GM19397 (cell line): ENCODE results near the gene MYOM1.

Experiments
- ATAC-seq: cut with Tn5 transposase; IDR thresholded peaks from one replicate; pipeline ENCODE4 v1.9.1; 2021; ENCODE audit warnings: mild to moderate bottlenecking, moderate library complexity; ENCODE audit not compliant: unreplicated experiment

The MYOM1 gene

GRCh38 chr18:3190610-3191009 lies 29.2 kb downstream of the MYOM1 start:
- no peak for ATAC-seq

- ATAC-seq: no peak
Measured at GRCh38 chr18:3189884-3190283, 29.9 kb downstream of the MYOM1 start.

GRCh38 chr18:3186678-3187658 lies 32.8 kb downstream of the MYOM1 start:
- ATAC-seq: no peak

- ATAC-seq: no peak
Measured at GRCh38 chr18:3184275-3184963, 35.3 kb downstream of the MYOM1 start.

- ATAC-seq: no peak
Measured at GRCh38 chr18:3183103-3183717, 36.6 kb downstream of the MYOM1 start.

GRCh38 chr18:3180325-3180724 lies 39.4 kb downstream of the MYOM1 start:
- no peak for ATAC-seq

- peak; percentile 63 for ATAC-seq
Measured at GRCh38 chr18:3179430-3180089, 40.2 kb downstream of the MYOM1 start.

- peak; percentile 80 for ATAC-seq
Measured at GRCh38 chr18:3177902-3178687, 41.7 kb downstream of the MYOM1 start.

GRCh38 chr18:3175195-3175758 lies 44.5 kb downstream of the MYOM1 start:
- no peak for ATAC-seq

GRCh38 chr18:3172097-3172496 lies 47.7 kb downstream of the MYOM1 start:
- no peak for ATAC-seq

- ATAC-seq: no peak
Measured at GRCh38 chr18:3171631-3172030, 48.1 kb downstream of the MYOM1 start.

- no peak for ATAC-seq
Measured at GRCh38 chr18:3170441-3171161, 49.2 kb downstream of the MYOM1 start.

- ATAC-seq: no peak
Measured at GRCh38 chr18:3164381-3164780, 55.4 kb downstream of the MYOM1 start.

GRCh38 chr18:3163968-3164367 lies 55.8 kb downstream of the MYOM1 start:
- no peak for ATAC-seq

- no peak for ATAC-seq
Measured at GRCh38 chr18:3162181-3162580, 57.6 kb downstream of the MYOM1 start.

- no peak for ATAC-seq
Measured at GRCh38 chr18:3159830-3160229, 59.9 kb downstream of the MYOM1 start.

- no peak for ATAC-seq
Measured at GRCh38 chr18:3157606-3158005, 62.2 kb downstream of the MYOM1 start.

GRCh38 chr18:3157086-3157485 lies 62.7 kb downstream of the MYOM1 start:
- ATAC-seq: no peak

- no peak for ATAC-seq
Measured at GRCh38 chr18:3156325-3156640, 63.5 kb downstream of the MYOM1 start.
